Measurements from ENCODE around the gene GPT2. TPM values are rescaled to one million over a fixed set of nuclear protein-coding genes. Genes with fewer than 3 reads are reported as not detected.

The GPT2 gene
- polyA plus RNA-seq, 1 donor = 5.2 TPM

Other genes with a start within 250 kb of the GPT2 start
- gene VPS35, start 195.2 kb upstream of the GPT2 start, polyA plus RNA-seq = 158 TPM
- gene ORC6, start 194.7 kb upstream of the GPT2 start, polyA plus RNA-seq = 25.0 TPM
- gene MYLK3, start 136.0 kb upstream of the GPT2 start, polyA plus RNA-seq = 0.16 TPM
- gene C16orf87, start 53.2 kb upstream of the GPT2 start, polyA plus RNA-seq = 26.9 TPM
- gene DNAJA2, start 89.3 kb downstream of the GPT2 start, polyA plus RNA-seq = 47.5 TPM

Data from large intestine (tissue), 1 donor.